BJ (cell line): ENCODE results near the gene RAB9A. TPM values are rescaled to one million over a fixed set of nuclear protein-coding genes. Genes with fewer than 3 reads are reported as not detected.

ENCODE experiments used
- CTCF ChIA-PET: fragments of 350-600 bp; formaldehyde crosslinking; extraction: SDS; loops from one replicate; lab custom pipeline; 2021; ENCODE audit warnings: antibody characterized with exemption, inconsistent platforms; lab: Yijun Ruan, JAX
- POLR2A ChIA-PET: fragments of 300-600 bp; sonication (Branson Sonifier 250); formaldehyde crosslinking; extraction: SDS; loops from one replicate; lab custom pipeline; 2021; ENCODE audit warnings: antibody characterized with exemption; lab: Charles Lee
- DNase-seq: peaks from one replicate; pipeline ENCODE4 v3.0.0-alpha.2; 2011; ENCODE audit warnings: low read depth
- H3K27me3 ChIP-seq: 2 replicates; pipeline ENCODE4 v1.6.0; 2011; ENCODE audit warnings: low read length; ENCODE audit not compliant: control insufficient read depth, insufficient read depth
- H3K36me3 ChIP-seq: 2 replicates; pipeline ENCODE4 v1.5.1; 2011; ENCODE audit warnings: low read length; ENCODE audit not compliant: control insufficient read depth, insufficient read depth
- H3K4me3 ChIP-seq: 2 replicates; pipeline ENCODE4 v1.5.1; 2011; ENCODE audit warnings: low read depth, mild to moderate bottlenecking, control low read depth, low read length
- CTCF ChIP-seq: IDR thresholded peaks from 2 replicates; pipeline ENCODE4 v1.5.1; 2011; ENCODE audit warnings: low read depth, mild to moderate bottlenecking, control low read depth, inconsistent platforms, low read length, moderate library complexity; ENCODE audit not compliant: insufficient read depth
- polyA plus RNA-seq: library from polyadenylated mRNA; depleted of rRNA; stranded (reverse); fragments of >200 nt; gene quantifications from 2 replicates; pipeline ENCODE4 v1.2.3, GENCODE V29; 2011; rRNA removed

RAB9A gene
- polyA plus RNA-seq, 1 experiment: 9.8 TPM

GRCh38 chrX:13755254-13755653, 66.3 kb downstream of the RAB9A start:
- POLR2A ChIA-PET: no interaction called here
- Histone ChIP-seq H3K36me3 (peaks cover 4% of the 10 kb centered on the region), H3K27me3 (no peaks in the 10 kb centered on the region), H3K4me3 (no peak overlapping the region)
- CTCF ChIA-PET: interaction anchor here (1.0 kb wide), 1 partner anchor 249 kb away, joined by 4 read pairs; no protein-coding TSS in a partner anchor
- no peak for TF ChIP-seq CTCF
- no peak for DNase-seq

- ChIA-PET CTCF (no interaction called here), POLR2A (no interaction called here)
- Histone ChIP-seq H3K36me3 (peaks cover 6% of the 10 kb centered on the region), H3K27me3 (no peaks in the 10 kb centered on the region), H3K4me3 (no peak overlapping the region)
- no peak for DNase-seq
- no peak for TF ChIP-seq CTCF
Measured at GRCh38 chrX:13756381-13756780, 67.5 kb downstream of the RAB9A start.

- ChIA-PET POLR2A (no interaction called here), CTCF (no interaction called here)
- H3K27me3 ChIP-seq: no peaks in the 10 kb centered on the region
- no peak overlapping the region for H3K4me3 ChIP-seq
- H3K36me3 ChIP-seq: peaks cover 4% of the 10 kb centered on the region
- no peak for TF ChIP-seq CTCF
- no peak for DNase-seq
Measured at GRCh38 chrX:13759152-13759718, 70.3 kb downstream of the RAB9A start.

Other genes with a start within 250 kb of the RAB9A start
- gene EGFL6, start 119.5 kb upstream of the RAB9A start, polyA plus RNA-seq: not detected in 2 replicates
- gene TCEANC, start 36.0 kb upstream of the RAB9A start, polyA plus RNA-seq: 1.1 and 2.0 TPM in 2 replicates
- 5.5 and 7.5 TPM in 2 replicates for gene TRAPPC2, start 45.5 kb downstream of the RAB9A start, polyA plus RNA-seq
- gene OFD1, start 45.6 kb downstream of the RAB9A start, polyA plus RNA-seq: 4.9 and 6.6 TPM in 2 replicates
- 0.45 and 1.1 TPM in 2 replicates for gene GPM6B, start 128.0 kb downstream of the RAB9A start, polyA plus RNA-seq